NCI-H446 (cell line): ENCODE results near the gene HTR3C.
"Not testable (repeated sequence)": the region's sequence is repeated elsewhere in the genome, so short reads cannot be mapped to it uniquely, and the experiment has no call there.

ENCODE experiments used
- DNase-seq, 2 experiments: peaks; one replicate each; lab custom pipeline; 2025; lab: John Stamatoyannopoulos, UW

HTR3C gene

GRCh38 chr3:184052767-184053166, at the start of gene HTR3C:
Gene HTR3C (plus strand): TSS chr3:184053047. CDS start chr3:184053081, 34 bp downstream.
- DNase-seq = no peak

GRCh38 chr3:184003187-184003967, 49.5 kb upstream of the HTR3C start:
- no peak for DNase-seq

GRCh38 chr3:184004476-184004875, 48.4 kb upstream of the HTR3C start:
- no peak for DNase-seq

GRCh38 chr3:184005941-184006507, 46.8 kb upstream of the HTR3C start:
- DNase-seq = no peak

GRCh38 chr3:184007143-184007813, 45.6 kb upstream of the HTR3C start:
- not testable (repeated sequence) for DNase-seq

GRCh38 chr3:184008161-184008560, 44.7 kb upstream of the HTR3C start:
- DNase-seq = no peak

GRCh38 chr3:184011230-184011876, 41.5 kb upstream of the HTR3C start:
- DNase-seq = no peak

- DNase-seq = no peak
Measured at GRCh38 chr3:184011937-184012889, 40.6 kb upstream of the HTR3C start.

- peak in 1 of 2 experiments; percentile 16 for DNase-seq
Measured at GRCh38 chr3:184015381-184016019, 37.3 kb upstream of the HTR3C start.

GRCh38 chr3:184016169-184016570, 36.7 kb upstream of the HTR3C start:
- no peak for DNase-seq

GRCh38 chr3:184016811-184017671, 35.8 kb upstream of the HTR3C start:
- DNase-seq = peak; percentile 16 to 73

GRCh38 chr3:184017672-184018423, 35.0 kb upstream of the HTR3C start, which contains the start of gene ABCC5:
Gene ABCC5 (minus strand): TSS chr3:184017884. CDS start chr3:184014392, 3,492 bp downstream.
- DNase-seq = peak; percentile 84 to 97

GRCh38 chr3:184018424-184018973, 34.3 kb upstream of the HTR3C start:
- no peak for DNase-seq

GRCh38 chr3:184022323-184022722, 30.5 kb upstream of the HTR3C start:
- no peak for DNase-seq

- not testable (repeated sequence) for DNase-seq
Measured at GRCh38 chr3:184025256-184025655, 27.6 kb upstream of the HTR3C start.

GRCh38 chr3:184028275-184028890, 24.5 kb upstream of the HTR3C start:
- not testable (repeated sequence) for DNase-seq

- DNase-seq = no peak
Measured at GRCh38 chr3:184029443-184029842, 23.4 kb upstream of the HTR3C start.

GRCh38 chr3:184030536-184030935, 22.3 kb upstream of the HTR3C start:
- no peak for DNase-seq
